Muscle layer of colon (tissue), 2 donors: ENCODE data around the gene ESPNL.
"Not testable (repeated sequence)": the region's sequence is repeated elsewhere in the genome, so short reads cannot be mapped to it uniquely, and the experiment has no call there.

Experiments
- H3K27ac ChIP-seq: one replicate; pipeline ENCODE4 v1.7.0; 2013; ENCODE audit warnings: low read depth, mild to moderate bottlenecking, low read length, moderate library complexity
- H3K27me3 ChIP-seq, 2 donors: one replicate each; pipeline ENCODE4 v1.7.0; 2013; ENCODE audit warnings: low read length in 2 of 2, mild to moderate bottlenecking in 2 of 2; ENCODE audit not compliant: insufficient read depth in 2 of 2, control insufficient read depth in 1 of 2
- H3K36me3 ChIP-seq: one replicate; pipeline ENCODE4 v1.7.0; 2013; ENCODE audit warnings: mild to moderate bottlenecking, low read length; ENCODE audit not compliant: insufficient read depth
- H3K4me1 ChIP-seq: one replicate; pipeline ENCODE4 v1.7.0; 2013; ENCODE audit warnings: mild to moderate bottlenecking, low read length; ENCODE audit not compliant: insufficient read depth
- H3K4me3 ChIP-seq, 2 donors: one replicate each; pipeline ENCODE4 v1.7.0; 2013; ENCODE audit warnings: low read length in 2 of 2, low read depth in 1 of 2, mild to moderate bottlenecking in 1 of 2, moderate library complexity in 1 of 2
- H3K9ac ChIP-seq: one replicate; pipeline ENCODE4 v1.7.0; 2013; ENCODE audit warnings: low read length
- H3K9me3 ChIP-seq: one replicate; pipeline ENCODE4 v1.7.0; 2013; ENCODE audit warnings: mild to moderate bottlenecking, low read length
- donor health status: abdominal sarcoma.
- donor health status: Adenocarcinoma of cecum.

ESPNL gene

GRCh38 chr2:238170386-238171071 lies 70.4 kb downstream of the ESPNL start:
- Histone ChIP-seq H3K9ac (no peak overlapping the region), H3K9me3 (no peaks in the 10 kb centered on the region), H3K4me1 (peaks cover 26% of the 10 kb centered on the region), H3K4me3 (no peak overlapping the region), H3K27ac (no peak overlapping the region), H3K27me3 (no peaks in the 10 kb centered on the region), H3K36me3 (peaks cover 65% of the 10 kb centered on the region)

- not testable (repeated sequence) for H3K9me3 ChIP-seq, H3K27ac ChIP-seq, H3K4me3 ChIP-seq, H3K27me3 ChIP-seq, H3K9ac ChIP-seq
- H3K4me1 ChIP-seq, result peaks cover 26% of the 10 kb centered on the region
- peaks cover 67% of the 10 kb centered on the region for H3K36me3 ChIP-seq
These were observed 70.9 kb downstream of the ESPNL start for GRCh38 chr2:238171072-238171431.

GRCh38 chr2:238171575-238172187 lies 71.5 kb downstream of the ESPNL start:
- Histone ChIP-seq H3K36me3 (peaks cover 67% of the 10 kb centered on the region), H3K9ac (no peak overlapping the region), H3K4me1 (peaks cover 26% of the 10 kb centered on the region), H3K27me3 (no peaks in the 10 kb centered on the region), H3K4me3 (no peak overlapping the region), H3K27ac (no peak overlapping the region), H3K9me3 (no peaks in the 10 kb centered on the region)

- peaks cover 72% of the 10 kb centered on the region for H3K36me3 ChIP-seq
- H3K27ac ChIP-seq, result no peak overlapping the region
These were observed 72.3 kb downstream of the ESPNL start for GRCh38 chr2:238172439-238172838.

GRCh38 chr2:238173692-238174091 lies 73.6 kb downstream of the ESPNL start:
- Histone ChIP-seq H3K27me3 (no peaks in the 10 kb centered on the region), H3K4me3 (no peak overlapping the region), H3K4me1 (peaks cover 21% of the 10 kb centered on the region), H3K9me3 (no peaks in the 10 kb centered on the region), H3K36me3 (peaks cover 78% of the 10 kb centered on the region), H3K9ac (no peak overlapping the region), H3K27ac (no peak overlapping the region)

More at GRCh38 chr2:238172439-238172838, 72.3 kb downstream of the ESPNL start:
- no peak overlapping the region for H3K9ac ChIP-seq
- H3K4me3 ChIP-seq, result no peak overlapping the region
- H3K27me3 ChIP-seq, result no peaks in the 10 kb centered on the region
- peaks cover 26% of the 10 kb centered on the region for H3K4me1 ChIP-seq
- H3K9me3 ChIP-seq, result no peaks in the 10 kb centered on the region

GRCh38 chr2:238174291-238174690 lies 74.2 kb downstream of the ESPNL start:
- Histone ChIP-seq H3K27me3 (no peaks in the 10 kb centered on the region), H3K9me3 (no peaks in the 10 kb centered on the region), H3K4me1 (peaks cover 15% of the 10 kb centered on the region), H3K36me3 (peaks cover 84% of the 10 kb centered on the region), H3K9ac (no peak overlapping the region), H3K27ac (no peak overlapping the region), H3K4me3 (no peak overlapping the region)

- no peaks in the 10 kb centered on the region for H3K27me3 ChIP-seq
- H3K27ac ChIP-seq, result no peak overlapping the region
- no peak overlapping the region for H3K4me3 ChIP-seq
- H3K9ac ChIP-seq, result no peak overlapping the region
- peaks cover 11% of the 10 kb centered on the region for H3K4me1 ChIP-seq
- no peaks in the 10 kb centered on the region for H3K9me3 ChIP-seq
- H3K36me3 ChIP-seq, result peaks cover 85% of the 10 kb centered on the region
These were observed 74.6 kb downstream of the ESPNL start for GRCh38 chr2:238174701-238175100.

- H3K27me3 ChIP-seq, result no peaks in the 10 kb centered on the region
- no peak overlapping the region for H3K9ac ChIP-seq
- H3K36me3 ChIP-seq, result peaks cover 89% of the 10 kb centered on the region
- H3K4me3 ChIP-seq, result no peak overlapping the region
- no peaks in the 10 kb centered on the region for H3K9me3 ChIP-seq
- no peak overlapping the region for H3K27ac ChIP-seq
- H3K4me1 ChIP-seq, result no peaks in the 10 kb centered on the region
These were observed 76.5 kb downstream of the ESPNL start for GRCh38 chr2:238176613-238177012.

GRCh38 chr2:238180554-238180953 lies 80.4 kb downstream of the ESPNL start:
- H3K9ac ChIP-seq, result no peak overlapping the region
- H3K27ac ChIP-seq, result no peak overlapping the region
- no peaks in the 10 kb centered on the region for H3K27me3 ChIP-seq
- H3K9me3 ChIP-seq, result no peaks in the 10 kb centered on the region
- H3K4me3 ChIP-seq, result no peak overlapping the region
- H3K36me3 ChIP-seq, result peaks cover 85% of the 10 kb centered on the region
- peaks cover 5% of the 10 kb centered on the region for H3K4me1 ChIP-seq

GRCh38 chr2:238182362-238182761 lies 82.2 kb downstream of the ESPNL start:
- Histone ChIP-seq H3K27ac (no peak overlapping the region), H3K27me3 (no peaks in the 10 kb centered on the region), H3K36me3 (peaks cover 89% of the 10 kb centered on the region), H3K9ac (no peak overlapping the region), H3K4me3 (no peak overlapping the region), H3K9me3 (no peaks in the 10 kb centered on the region), H3K4me1 (peaks cover 5% of the 10 kb centered on the region)
